Fibroblast of villous mesenchyme (primary cell): ENCODE measurements around the gene RPUSD1. TPM values are rescaled to one million over a fixed set of nuclear protein-coding genes. Genes with fewer than 3 reads are reported as not detected.

ENCODE experiments used
- DNase-seq: peaks from one replicate; pipeline ENCODE4 v3.0.0-alpha.2; 2010; ENCODE audit warnings: low read depth
- H3K4me3 ChIP-seq: 2 replicates; pipeline ENCODE4 v1.5.1; 2011; ENCODE audit warnings: low read depth, mild to moderate bottlenecking, low read length
- CTCF ChIP-seq: IDR thresholded peaks from 2 replicates; pipeline ENCODE4 v1.5.1; 2012; ENCODE audit warnings: low read depth, mild to moderate bottlenecking, low read length; ENCODE audit not compliant: insufficient read depth
- total RNA-seq: library from RNA; depleted of rRNA; stranded (reverse); fragments of >200 nt; gene quantifications from 2 replicates; pipeline ENCODE4 v1.2.3, GENCODE V29; 2012

Gene RPUSD1
- total RNA-seq, 1 donor = 21.2 TPM

GRCh38 chr16:802914-803753 lies 15.0 kb upstream of the RPUSD1 start:
- DNase-seq = no peak
- no peak overlapping the region for H3K4me3 ChIP-seq
- no peak for TF ChIP-seq CTCF

- no peak for TF ChIP-seq CTCF
- DNase-seq = no peak
- H3K4me3 ChIP-seq = no peak overlapping the region
Measured at GRCh38 chr16:802461-802860, 14.3 kb upstream of the RPUSD1 start.

- TF ChIP-seq CTCF = no peak
- no peak overlapping the region for H3K4me3 ChIP-seq
- DNase-seq = no peak
Measured at GRCh38 chr16:801584-802363, 13.6 kb upstream of the RPUSD1 start.

- H3K4me3 ChIP-seq = no peak overlapping the region
- DNase-seq = no peak
- TF ChIP-seq CTCF = no peak
Measured at GRCh38 chr16:800834-801511, 12.8 kb upstream of the RPUSD1 start.

GRCh38 chr16:799948-800833 lies 12.0 kb upstream of the RPUSD1 start, which contains the start of gene GNG13:
Gene GNG13, minus strand, starts transcription at chr16:800734. Its CDS starts 1,657 bp downstream, at chr16:799077.
- no peak for TF ChIP-seq CTCF
- DNase-seq = no peak
- no peak within 1 kb of the TSS for H3K4me3 ChIP-seq
